Anterior cingulate cortex (tissue), 58 donors: Measurements from ENCODE around the gene GNG7.
"Not testable (repeated sequence)": the region's sequence is repeated elsewhere in the genome, so short reads cannot be mapped to it uniquely, and the experiment has no call there.

Source experiments
- DNase-seq, 58 donors: peaks; one replicate each; lab custom pipeline; 2025; lab: John Stamatoyannopoulos, UW

Gene GNG7

GRCh38 chr19:2479556-2480194 lies 222.8 kb downstream of the GNG7 start:
- no peak for DNase-seq

- DNase-seq, result peak in 33 of 58 donors; percentile 5 to 61 (median 32)
Measured at GRCh38 chr19:2478756-2479555, 223.5 kb downstream of the GNG7 start.

GRCh38 chr19:2478278-2478755 lies 224.2 kb downstream of the GNG7 start:
- peak in 27 of 58 donors; percentile 10 to 61 (median 32) for DNase-seq

- peak in 9 of 58 donors; percentile 9 to 35 (median 22) for DNase-seq
Measured at GRCh38 chr19:2477732-2478191, 224.7 kb downstream of the GNG7 start.

- DNase-seq, result peak in 15 of 58 donors; percentile 4 to 63 (median 38)
Measured at GRCh38 chr19:2477141-2477710, 225.3 kb downstream of the GNG7 start.

GRCh38 chr19:2476451-2477140 lies 225.9 kb downstream of the GNG7 start:
- peak in 35 of 58 donors; percentile 17 to 77 (median 53) for DNase-seq

- peak; percentile 65 to 99 (median 95) for DNase-seq
Measured at GRCh38 chr19:2475702-2476450, 226.6 kb downstream of the GNG7 start, which contains the start of gene GADD45B. GADD45B (plus strand) TSS chr19:2476127; CDS start chr19:2476359, 232 bp downstream.

- DNase-seq, result peak in 25 of 58 donors; percentile 23 to 76 (median 49)
Measured at GRCh38 chr19:2475018-2475701, 227.3 kb downstream of the GNG7 start.

- DNase-seq, result peak in 57 of 58 donors; percentile 16 to 86 (median 68)
Measured at GRCh38 chr19:2474232-2475017, 228.1 kb downstream of the GNG7 start.

GRCh38 chr19:2469915-2470200 lies 232.6 kb downstream of the GNG7 start:
- DNase-seq, result not testable (repeated sequence)

GRCh38 chr19:2469102-2469914 lies 233.2 kb downstream of the GNG7 start:
- DNase-seq, result no peak

GRCh38 chr19:2468596-2468995 lies 233.9 kb downstream of the GNG7 start:
- no peak for DNase-seq

GRCh38 chr19:2464389-2464788 lies 238.1 kb downstream of the GNG7 start:
- no peak for DNase-seq

- not testable (repeated sequence) for DNase-seq
Measured at GRCh38 chr19:2463694-2464093, 238.8 kb downstream of the GNG7 start.

- peak in 57 of 58 donors; percentile 28 to 93 (median 77) for DNase-seq
Measured at GRCh38 chr19:2462635-2463421, 239.7 kb downstream of the GNG7 start.
